Omental fat pad (tissue), 4 donors: Measurements from ENCODE around the gene DUSP8. TPM values are rescaled to one million over a fixed set of nuclear protein-coding genes. Genes with fewer than 3 reads are reported as not detected.
"Not testable (repeated sequence)": the region's sequence is repeated elsewhere in the genome, so short reads cannot be mapped to it uniquely, and the experiment has no call there.

Experiments
- ATAC-seq: fragments of 150-250 bp; one replicate; pipeline ENCODE4 v1.9.1; 2016; ENCODE audit warnings: mild to moderate bottlenecking, moderate library complexity; ENCODE audit not compliant: low FRiP score
- DNase-seq: peaks from one replicate; pipeline ENCODE4 v3.0.0-alpha.2; 2019; ENCODE audit warnings: low spot score
- CTCF ChIP-seq, 3 donors: fragments of 450-650 bp; IDR thresholded peaks; one replicate each; pipeline ENCODE4 v1.5.1; 2016 to 2017; ENCODE audit warnings: antibody characterized with exemption in 3 of 3, mild to moderate bottlenecking in 3 of 3, moderate library complexity in 2 of 3
- total RNA-seq, 4 donors: library from RNA; depleted of rRNA; stranded (reverse); fragments of >200 nt; gene quantifications; one replicate each; pipeline ENCODE4 v1.1.0, GENCODE V29; 2016

Gene DUSP8
- 1 to 10 TPM in 3 of 4 donors, under 1 TPM in 1; 0.47 to 5.6 (median 4.0) TPM for total RNA-seq

- ATAC-seq (peak; percentile 57), DNase-seq (peak; percentile 79)
- no peak for TF ChIP-seq CTCF (IDR thresholded peaks at IDR 0.05)
These were observed at the start of gene DUSP8 for GRCh38 chr11:1572197-1573076. TSS of gene DUSP8 (minus strand) at chr11:1572271. CDS start at chr11:1565826, 6,445 bp downstream.

GRCh38 chr11:1619449-1619848, 47.4 kb upstream of the DUSP8 start:
- ATAC-seq (no peak), DNase-seq (no peak)

GRCh38 chr11:1618231-1618630, 46.2 kb upstream of the DUSP8 start:
- DNase-seq (no peak), ATAC-seq (no peak)
- no peak for TF ChIP-seq CTCF (IDR thresholded peaks at IDR 0.05)

More at GRCh38 chr11:1619449-1619848, 47.4 kb upstream of the DUSP8 start:
- no peak for TF ChIP-seq CTCF (IDR thresholded peaks at IDR 0.05)

- no peak for DNase-seq
- no peak for TF ChIP-seq CTCF (IDR thresholded peaks at IDR 0.05)
- ATAC-seq = no peak
These were observed 36.3 kb upstream of the DUSP8 start, which contains the start of gene KRTAP5-3 for GRCh38 chr11:1608363-1608762. TSS of gene KRTAP5-3 (minus strand) at chr11:1608463. CDS start at chr11:1608385, 78 bp downstream.

GRCh38 chr11:1607901-1608300, 35.8 kb upstream of the DUSP8 start:
- not testable (repeated sequence) for ATAC-seq

GRCh38 chr11:1607156-1607845, 35.2 kb upstream of the DUSP8 start:
- ATAC-seq, DNase-seq: not testable (repeated sequence)

More at GRCh38 chr11:1607901-1608300, 35.8 kb upstream of the DUSP8 start:
- DNase-seq = not testable (repeated sequence)

- not testable (repeated sequence) for ATAC-seq
These were observed 33.9 kb upstream of the DUSP8 start for GRCh38 chr11:1605923-1606322.

GRCh38 chr11:1604711-1605110, 32.6 kb upstream of the DUSP8 start:
- ATAC-seq (no peak), DNase-seq (no peak)
- TF ChIP-seq CTCF (IDR thresholded peaks at IDR 0.05) = no peak

More at GRCh38 chr11:1605923-1606322, 33.9 kb upstream of the DUSP8 start:
- not testable (repeated sequence) for DNase-seq
